Measurements from ENCODE around the gene FKBP4. TPM values are rescaled to one million over a fixed set of nuclear protein-coding genes. Genes with fewer than 3 reads are reported as not detected.

FKBP4 gene
- total RNA-seq, 1 donor from 2014 or later = 56.2 TPM

GRCh38 chr12:2776129-2776806, 18.5 kb upstream of the FKBP4 start:
- Mint-ChIP-seq H3K4me3 (ENCODE audit: unreplicated experiment) (no peak overlapping the region), H3K4me1 (ENCODE audit: low read depth) (no peaks in the 10 kb centered on the region), H3K27me3 (ENCODE audit: low read depth) (peaks cover 25% of the 10 kb centered on the region), H3K36me3 (ENCODE audit: low read depth) (peaks cover 3% of the 10 kb centered on the region), H3K27ac (ENCODE audit: unreplicated experiment) (no peak overlapping the region), H3K9me3 (ENCODE audit: low read depth) (no peaks in the 10 kb centered on the region)
- TF ChIP-seq, protein P1, sequence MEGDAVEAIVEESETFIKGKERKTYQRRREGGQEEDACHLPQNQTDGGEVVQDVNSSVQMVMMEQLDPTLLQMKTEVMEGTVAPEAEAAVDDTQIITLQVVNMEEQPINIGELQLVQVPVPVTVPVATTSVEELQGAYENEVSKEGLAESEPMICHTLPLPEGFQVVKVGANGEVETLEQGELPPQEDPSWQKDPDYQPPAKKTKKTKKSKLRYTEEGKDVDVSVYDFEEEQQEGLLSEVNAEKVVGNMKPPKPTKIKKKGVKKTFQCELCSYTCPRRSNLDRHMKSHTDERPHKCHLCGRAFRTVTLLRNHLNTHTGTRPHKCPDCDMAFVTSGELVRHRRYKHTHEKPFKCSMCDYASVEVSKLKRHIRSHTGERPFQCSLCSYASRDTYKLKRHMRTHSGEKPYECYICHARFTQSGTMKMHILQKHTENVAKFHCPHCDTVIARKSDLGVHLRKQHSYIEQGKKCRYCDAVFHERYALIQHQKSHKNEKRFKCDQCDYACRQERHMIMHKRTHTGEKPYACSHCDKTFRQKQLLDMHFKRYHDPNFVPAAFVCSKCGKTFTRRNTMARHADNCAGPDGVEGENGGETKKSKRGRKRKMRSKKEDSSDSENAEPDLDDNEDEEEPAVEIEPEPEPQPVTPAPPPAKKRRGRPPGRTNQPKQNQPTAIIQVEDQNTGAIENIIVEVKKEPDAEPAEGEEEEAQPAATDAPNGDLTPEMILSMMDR (IDR thresholded peaks at IDR 0.05) = no peak
- DNase-seq (ENCODE audit: low spot score) = no peak

GRCh38 chr12:2779281-2779680, 15.5 kb upstream of the FKBP4 start:
- no peak overlapping the region for H3K27ac Mint-ChIP-seq (ENCODE audit: unreplicated experiment)
- peaks cover 22% of the 10 kb centered on the region for H3K27me3 Mint-ChIP-seq (ENCODE audit: low read depth)
- H3K4me1 Mint-ChIP-seq (ENCODE audit: low read depth) = peaks cover 6% of the 10 kb centered on the region
- no peak overlapping the region for H3K4me3 Mint-ChIP-seq (ENCODE audit: unreplicated experiment)
- DNase-seq (ENCODE audit: low spot score) = no peak
- no peaks in the 10 kb centered on the region for H3K36me3 Mint-ChIP-seq (ENCODE audit: low read depth)
- TF ChIP-seq, protein P1 (IDR thresholded peaks at IDR 0.05) = no peak
- no peaks in the 10 kb centered on the region for H3K9me3 Mint-ChIP-seq (ENCODE audit: low read depth)

- H3K9me3 Mint-ChIP-seq (ENCODE audit: low read depth) = no peaks in the 10 kb centered on the region
- H3K36me3 Mint-ChIP-seq (ENCODE audit: low read depth) = peaks cover 3% of the 10 kb centered on the region
- no peak for DNase-seq (ENCODE audit: low spot score)
- H3K27ac Mint-ChIP-seq (ENCODE audit: unreplicated experiment) = no peak overlapping the region
- peaks cover 24% of the 10 kb centered on the region for H3K27me3 Mint-ChIP-seq (ENCODE audit: low read depth)
- TF ChIP-seq, protein P1 (IDR thresholded peaks at IDR 0.05) = peak; percentile 95
- H3K4me1 Mint-ChIP-seq (ENCODE audit: low read depth) = peaks cover 6% of the 10 kb centered on the region
- peak overlapping the region; percentile 59 for H3K4me3 Mint-ChIP-seq (ENCODE audit: unreplicated experiment)
Observed at GRCh38 chr12:2783936-2784600, 10.7 kb upstream of the FKBP4 start.

- no peak overlapping the region for H3K27ac Mint-ChIP-seq (ENCODE audit: unreplicated experiment)
- H3K4me1 Mint-ChIP-seq (ENCODE audit: low read depth) = peaks cover 6% of the 10 kb centered on the region
- H3K9me3 Mint-ChIP-seq (ENCODE audit: low read depth) = no peaks in the 10 kb centered on the region
- TF ChIP-seq, protein P1 (IDR thresholded peaks at IDR 0.05) = no peak
- H3K4me3 Mint-ChIP-seq (ENCODE audit: unreplicated experiment) = no peak overlapping the region
- peaks cover 24% of the 10 kb centered on the region for H3K27me3 Mint-ChIP-seq (ENCODE audit: low read depth)
- H3K36me3 Mint-ChIP-seq (ENCODE audit: low read depth) = peaks cover 3% of the 10 kb centered on the region
- no peak for DNase-seq (ENCODE audit: low spot score)
Observed at GRCh38 chr12:2785017-2785416, 9.8 kb upstream of the FKBP4 start.

GRCh38 chr12:2791089-2791488, 3.7 kb upstream of the FKBP4 start:
- DNase-seq (ENCODE audit: low spot score) = no peak
- TF ChIP-seq, protein P1 (IDR thresholded peaks at IDR 0.05) = no peak
- peaks cover 2% of the 10 kb centered on the region for H3K4me1 Mint-ChIP-seq (ENCODE audit: low read depth)
- H3K27ac Mint-ChIP-seq (ENCODE audit: unreplicated experiment) = no peak overlapping the region
- no peaks in the 10 kb centered on the region for H3K9me3 Mint-ChIP-seq (ENCODE audit: low read depth)
- peaks cover 4% of the 10 kb centered on the region for H3K27me3 Mint-ChIP-seq (ENCODE audit: low read depth)
- peaks cover 3% of the 10 kb centered on the region for H3K36me3 Mint-ChIP-seq (ENCODE audit: low read depth)
- no peak overlapping the region for H3K4me3 Mint-ChIP-seq (ENCODE audit: unreplicated experiment)
